ENCODE measurements around the gene SLC4A2.

SLC4A2 gene

GRCh38 chr7:151062399-151063211 lies 3.2 kb downstream of the SLC4A2 start:
- no peak for DNase-seq (ENCODE audit: low read depth)

- DNase-seq (ENCODE audit: low read depth): no peak
Observed at GRCh38 chr7:151063212-151063561, 3.8 kb downstream of the SLC4A2 start.

- no peak for DNase-seq (ENCODE audit: low read depth)
Observed at GRCh38 chr7:151064454-151064853, 5.1 kb downstream of the SLC4A2 start.

- DNase-seq (ENCODE audit: low read depth): no peak
Observed at GRCh38 chr7:151064993-151065392, 5.6 kb downstream of the SLC4A2 start.

- DNase-seq (ENCODE audit: low read depth): no peak
Observed at GRCh38 chr7:151065516-151065915, 6.1 kb downstream of the SLC4A2 start.

GRCh38 chr7:151066273-151066974 lies 7.0 kb downstream of the SLC4A2 start:
- DNase-seq (ENCODE audit: low read depth): no peak

- DNase-seq (ENCODE audit: low read depth): no peak
Observed at GRCh38 chr7:151068069-151068773, 8.8 kb downstream of the SLC4A2 start.

GRCh38 chr7:151069841-151070573 lies 10.6 kb downstream of the SLC4A2 start:
- no peak for DNase-seq (ENCODE audit: low read depth)

GRCh38 chr7:151070574-151070960 lies 11.2 kb downstream of the SLC4A2 start:
- no peak for DNase-seq (ENCODE audit: low read depth)

GRCh38 chr7:151071032-151071866 lies 11.9 kb downstream of the SLC4A2 start:
- no peak for DNase-seq (ENCODE audit: low read depth)

- DNase-seq (ENCODE audit: low read depth): no peak
Observed at GRCh38 chr7:151073990-151074389, 14.6 kb downstream of the SLC4A2 start.

GRCh38 chr7:151074817-151075661 lies 15.7 kb downstream of the SLC4A2 start:
- DNase-seq (ENCODE audit: low read depth): no peak

GRCh38 chr7:151075662-151075971 lies 16.2 kb downstream of the SLC4A2 start:
- DNase-seq (ENCODE audit: low read depth): no peak

GRCh38 chr7:151075978-151076426 lies 16.6 kb downstream of the SLC4A2 start:
- DNase-seq (ENCODE audit: low read depth): no peak

GRCh38 chr7:151076863-151077704 lies 17.7 kb downstream of the SLC4A2 start:
- no peak for DNase-seq (ENCODE audit: low read depth)

- DNase-seq (ENCODE audit: low read depth): no peak
Observed at GRCh38 chr7:151077705-151078232, 18.4 kb downstream of the SLC4A2 start.

GRCh38 chr7:151078233-151079040 lies 19.0 kb downstream of the SLC4A2 start:
- DNase-seq (ENCODE audit: low read depth): no peak

- DNase-seq (ENCODE audit: low read depth): no peak
Observed at GRCh38 chr7:151079199-151079910, 20.0 kb downstream of the SLC4A2 start.
